ES-I3 (cell line): ENCODE data around the gene CTSD.

Source experiments
- H3K36me3 ChIP-seq: 2 replicates; pipeline ENCODE4 v1.6.1; 2013; ENCODE audit warnings: mild to moderate bottlenecking, low read length, control low read depth, moderate library complexity; ENCODE audit not compliant: insufficient read depth
- H3K4me1 ChIP-seq: 2 replicates; pipeline ENCODE4 v1.6.1; 2013; ENCODE audit warnings: mild to moderate bottlenecking, control low read depth, low read length; ENCODE audit not compliant: insufficient read depth
- H3K9ac ChIP-seq: 2 replicates; pipeline ENCODE4 v1.6.1; 2013; ENCODE audit warnings: low read depth, mild to moderate bottlenecking, low read length, moderate library complexity
- H3K9me3 ChIP-seq: 2 replicates; pipeline ENCODE4 v1.6.1; 2013; ENCODE audit warnings: mild to moderate bottlenecking, low read length, moderate library complexity; ENCODE audit not compliant: control insufficient read depth, insufficient read depth

The CTSD gene

DNA sequence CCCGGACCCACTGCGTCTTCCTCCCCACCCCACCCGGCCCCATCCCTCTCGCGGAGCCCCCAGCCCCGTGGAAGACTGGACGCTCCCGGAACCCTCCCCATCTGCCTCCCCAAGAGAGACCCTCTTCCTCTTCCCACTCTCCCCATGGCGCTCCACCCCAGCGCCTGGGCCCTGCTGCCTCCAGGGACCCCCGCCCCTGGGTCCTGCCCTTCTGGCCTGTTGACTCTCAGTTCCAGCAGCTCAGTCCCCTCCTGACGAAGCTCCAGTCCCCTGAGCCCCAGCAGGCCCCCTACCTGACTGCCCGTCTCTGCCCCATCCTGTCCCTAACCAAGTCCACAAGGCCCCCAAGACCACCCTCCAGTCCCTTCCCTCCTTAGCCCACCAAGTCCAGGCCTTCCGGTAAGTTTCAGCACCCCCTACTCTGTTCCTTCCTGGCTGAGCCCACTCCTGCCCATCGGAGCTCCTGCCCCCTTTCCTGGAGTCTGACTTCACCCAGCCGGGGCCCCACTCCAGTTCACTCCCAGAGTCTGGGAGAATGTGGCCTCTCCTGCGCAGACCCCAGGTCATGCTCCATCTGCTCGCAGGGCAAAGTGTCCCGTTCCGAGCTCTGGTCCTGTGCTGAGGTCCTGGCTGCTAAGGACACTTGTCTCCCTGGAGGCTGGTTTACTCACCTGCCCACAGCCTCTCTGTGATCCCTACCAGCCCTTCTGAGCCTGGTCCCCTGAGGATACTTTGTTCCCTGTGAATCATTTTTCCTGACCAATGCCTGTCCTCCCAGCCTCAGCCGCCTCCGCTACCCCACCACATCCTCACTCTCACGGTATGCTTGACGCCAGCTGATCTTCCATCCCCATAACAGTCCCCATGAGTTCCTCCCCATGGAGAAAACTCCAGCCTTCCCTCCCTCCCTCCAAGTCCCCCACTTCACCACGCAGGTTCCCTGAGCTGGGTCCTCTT lies 14.1 kb downstream of the CTSD start:
- Histone ChIP-seq H3K36me3 (no peaks in the 10 kb centered on the region), H3K9ac (peak overlapping the region; percentile 42; the same call in 1 of the 2 replicates), H3K4me1 (no peaks in the 10 kb centered on the region; the same call in 1 of the 2 replicates), H3K9me3 (no peaks in the 10 kb centered on the region)

DNA sequence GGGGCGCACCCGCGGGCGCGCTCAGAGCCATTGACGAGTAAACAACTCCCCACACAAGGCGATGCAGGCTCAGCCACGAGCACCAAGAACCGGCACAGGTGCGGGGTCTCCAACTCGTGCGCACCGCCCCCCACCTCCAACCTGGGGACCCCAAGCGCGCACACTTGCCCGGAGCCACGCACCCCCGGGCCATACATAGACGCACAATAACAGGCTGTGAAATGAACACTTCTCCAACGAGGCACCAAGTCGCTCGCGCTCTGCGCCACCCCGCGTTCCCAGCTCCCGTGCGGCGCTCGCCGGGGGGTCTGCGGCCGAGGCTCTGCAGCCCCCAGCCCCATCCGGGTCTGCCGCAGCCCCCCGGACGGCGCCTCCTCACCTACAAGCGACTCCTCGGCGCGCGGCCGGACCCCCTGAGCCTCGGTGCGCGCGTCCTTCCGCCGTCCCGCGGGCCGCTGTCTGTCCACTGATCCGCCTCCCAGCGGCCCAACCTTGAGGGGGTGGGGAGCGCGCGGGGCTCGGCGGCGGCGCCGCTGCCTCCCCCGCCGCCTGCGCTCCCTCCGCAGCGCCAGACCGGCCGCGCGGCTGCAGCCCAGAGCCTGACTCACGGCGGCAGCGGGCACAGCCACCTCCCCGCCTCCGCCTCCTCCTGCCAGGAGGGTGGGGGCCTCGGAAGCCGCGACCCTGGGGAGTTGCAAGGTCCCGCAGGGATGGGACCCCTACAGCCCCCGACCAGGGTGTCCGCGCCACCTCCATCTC lies 14.9 kb downstream of the CTSD start:
- Histone ChIP-seq H3K4me1 (no peaks in the 10 kb centered on the region; the same call in 1 of the 2 replicates), H3K36me3 (no peaks in the 10 kb centered on the region)

DNA sequence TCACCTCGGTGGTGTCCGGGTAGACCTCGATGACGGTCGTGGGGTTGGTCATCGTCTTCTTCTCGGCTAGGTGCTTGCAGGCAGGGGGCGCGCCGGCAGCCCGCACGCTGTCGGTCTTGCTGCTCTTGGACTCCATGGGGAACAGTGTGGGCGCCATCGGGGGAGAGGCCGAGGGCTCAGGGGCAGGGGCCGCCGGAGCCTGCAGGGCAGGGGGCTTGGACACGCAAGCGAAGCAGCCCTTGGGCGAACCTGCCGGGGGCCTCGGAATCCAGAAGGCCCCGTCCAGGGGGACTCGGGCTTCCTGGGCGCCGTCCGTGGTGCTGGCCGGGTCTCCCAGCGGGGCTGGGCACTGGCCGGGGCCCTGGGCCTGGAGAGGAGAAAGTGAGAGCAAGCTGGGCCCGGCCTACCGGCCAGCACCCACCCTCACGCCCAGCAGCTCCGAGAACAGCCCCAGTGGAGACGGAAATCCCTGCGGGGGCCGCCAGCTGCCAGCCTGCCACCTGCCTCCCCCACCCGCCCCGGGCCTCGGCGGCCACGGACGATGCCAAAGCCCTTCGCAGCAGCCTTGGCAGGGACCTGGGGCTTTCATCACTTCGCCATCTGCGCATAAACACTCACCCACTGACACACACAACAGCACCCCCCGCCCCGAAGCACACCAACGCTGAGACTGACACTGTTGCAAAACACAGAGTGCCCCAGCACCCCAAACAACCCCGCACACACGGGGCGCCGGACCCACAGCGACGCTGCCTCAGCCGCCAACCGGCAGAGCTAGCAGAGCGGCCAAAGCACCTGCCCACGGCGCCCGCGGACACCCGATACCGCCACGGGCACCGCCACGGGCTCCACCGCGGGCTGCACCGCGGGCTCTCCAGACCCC lies 15.7 kb downstream of the CTSD start:
- Histone ChIP-seq H3K4me1 (no peaks in the 10 kb centered on the region; the same call in 1 of the 2 replicates), H3K9me3 (no peaks in the 10 kb centered on the region), H3K9ac (peak overlapping the region; percentile 42; the same call in 1 of the 2 replicates), H3K36me3 (no peaks in the 10 kb centered on the region)

More for the DNA sequence above, 14.9 kb downstream of the CTSD start:
- H3K9ac ChIP-seq: peak overlapping the region; percentile 42; the same call in 1 of the 2 replicates
- no peaks in the 10 kb centered on the region for H3K9me3 ChIP-seq

DNA sequence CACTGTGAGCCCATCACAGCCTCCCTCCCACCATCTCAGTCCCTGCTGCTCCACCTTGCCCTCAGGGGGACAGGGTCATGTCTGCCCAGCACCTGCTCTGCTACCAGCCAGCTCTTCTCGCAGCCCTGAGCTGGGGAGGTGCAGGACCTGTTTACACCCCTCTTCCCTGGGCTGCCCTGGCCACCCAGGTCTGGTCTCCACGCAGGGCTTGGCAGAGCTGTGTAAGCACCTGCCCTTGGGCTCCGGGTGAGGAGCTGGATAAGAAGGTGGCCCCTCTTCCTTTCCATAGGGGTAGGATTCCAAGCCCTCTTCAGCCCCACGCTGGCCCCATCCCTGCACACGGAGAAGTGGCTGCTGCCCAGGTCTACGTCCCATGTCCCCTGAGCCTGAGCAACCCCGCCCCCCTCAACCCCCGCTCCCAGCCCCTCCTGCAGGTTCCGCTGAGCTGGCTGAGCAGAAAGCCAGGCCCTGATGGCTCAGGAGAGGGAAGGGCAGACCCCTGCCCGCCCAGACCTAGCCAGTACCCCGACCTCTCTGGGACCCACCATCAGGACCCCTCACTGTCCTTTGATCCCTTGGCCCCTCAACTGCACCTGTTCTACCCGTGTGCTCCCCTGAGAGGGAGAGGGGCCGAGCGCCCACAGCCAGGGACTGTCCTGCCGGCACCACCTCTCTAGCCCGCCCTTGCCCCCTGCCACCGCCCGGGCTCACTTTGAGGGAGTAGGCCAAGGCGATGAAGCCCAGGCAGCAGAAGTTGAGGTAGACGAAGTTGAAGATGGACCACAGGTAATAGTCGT lies 16.6 kb downstream of the CTSD start:
- Histone ChIP-seq H3K36me3 (no peaks in the 10 kb centered on the region), H3K4me1 (no peaks in the 10 kb centered on the region; the same call in 1 of the 2 replicates), H3K9me3 (no peaks in the 10 kb centered on the region), H3K9ac (no peak overlapping the region)

DNA sequence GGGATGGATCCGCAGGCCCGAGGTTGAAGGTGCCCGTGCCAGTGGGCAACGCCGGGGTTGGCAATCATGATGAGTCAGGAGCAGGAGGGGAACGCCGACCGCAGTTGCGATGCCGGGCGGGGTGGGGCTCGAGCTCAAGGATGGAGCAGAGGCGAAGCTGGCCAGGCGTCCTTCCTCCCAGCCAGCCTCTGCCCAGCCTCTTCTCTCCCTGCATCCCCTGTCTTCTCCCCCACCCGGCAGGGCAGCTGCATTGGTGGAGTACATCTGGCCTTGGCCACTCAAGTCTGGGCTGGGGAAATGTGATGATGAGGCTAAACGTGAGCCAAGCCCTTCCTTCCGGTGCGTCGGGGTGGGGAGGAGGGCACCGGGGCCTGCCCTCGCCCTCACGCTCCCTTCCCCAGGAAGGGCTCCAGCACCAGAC lies 17.2 kb downstream of the CTSD start:
- Histone ChIP-seq H3K9me3 (no peaks in the 10 kb centered on the region), H3K4me1 (no peaks in the 10 kb centered on the region; the same call in 1 of the 2 replicates), H3K36me3 (no peaks in the 10 kb centered on the region), H3K9ac (no peak overlapping the region)

DNA sequence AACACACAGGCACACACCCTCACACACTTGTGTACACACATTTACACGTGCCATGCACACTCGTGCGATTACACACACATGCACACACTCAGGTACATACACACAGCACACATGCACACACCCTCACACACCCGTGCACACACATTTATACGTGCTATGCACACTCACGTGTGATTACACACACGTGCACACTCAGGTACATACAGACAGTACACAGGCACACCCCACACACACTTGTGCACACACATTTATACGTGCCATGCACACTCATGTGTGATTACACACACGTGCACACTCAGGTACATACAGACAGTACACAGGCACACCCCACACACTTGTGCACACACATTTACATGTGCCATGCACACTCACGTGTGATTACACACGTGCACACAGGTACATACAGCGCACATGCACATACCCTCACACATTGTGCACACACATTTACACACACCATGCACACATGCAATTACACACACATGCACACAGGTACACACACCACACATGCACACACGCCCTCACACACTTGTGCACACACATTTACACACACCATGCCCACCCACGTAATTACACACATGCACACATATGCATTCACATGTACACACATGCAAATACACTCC lies 17.9 kb downstream of the CTSD start:
- Histone ChIP-seq H3K36me3 (no peaks in the 10 kb centered on the region), H3K9me3 (no peaks in the 10 kb centered on the region), H3K4me1 (no peaks in the 10 kb centered on the region; the same call in 1 of the 2 replicates), H3K9ac (no peak overlapping the region)

DNA sequence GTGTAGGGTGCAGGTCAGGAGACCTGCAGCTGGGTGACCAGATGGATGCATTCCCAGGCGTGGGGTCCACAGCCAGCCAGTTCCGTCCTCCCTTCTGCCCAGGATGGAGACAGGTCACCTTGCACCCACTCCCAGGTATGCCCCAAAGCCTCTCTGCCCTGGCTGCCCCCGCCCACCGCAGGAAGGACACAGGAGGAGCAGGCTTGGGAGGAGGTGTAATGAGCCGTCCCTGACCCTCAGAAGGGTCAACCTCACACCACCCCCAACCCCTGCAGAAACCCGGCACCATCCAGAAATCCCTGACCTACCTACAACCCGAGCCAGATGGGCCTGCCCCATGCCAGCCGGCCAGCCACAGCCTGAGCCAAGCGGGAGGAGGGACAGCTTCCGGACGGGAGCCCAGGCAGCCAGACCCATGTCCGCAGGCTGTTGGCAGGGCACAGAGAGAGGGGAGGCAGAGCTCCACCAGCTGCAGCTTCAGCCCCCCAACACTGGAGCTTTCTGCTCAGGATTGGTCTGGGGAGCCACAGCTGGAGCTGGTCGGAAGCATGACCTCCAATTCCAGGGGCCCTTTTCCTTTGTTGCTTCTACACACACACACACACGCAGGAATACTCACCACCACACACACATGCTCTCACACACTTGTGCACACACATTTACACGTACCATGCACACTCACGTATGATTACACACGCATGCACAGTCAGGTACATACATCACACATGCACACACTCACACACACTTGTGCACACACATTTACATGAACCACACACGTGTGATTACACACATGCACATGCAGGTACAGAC lies 18.6 kb downstream of the CTSD start:
- Histone ChIP-seq H3K9ac (no peak overlapping the region), H3K9me3 (no peaks in the 10 kb centered on the region), H3K36me3 (no peaks in the 10 kb centered on the region), H3K4me1 (no peaks in the 10 kb centered on the region; the same call in 1 of the 2 replicates)

DNA sequence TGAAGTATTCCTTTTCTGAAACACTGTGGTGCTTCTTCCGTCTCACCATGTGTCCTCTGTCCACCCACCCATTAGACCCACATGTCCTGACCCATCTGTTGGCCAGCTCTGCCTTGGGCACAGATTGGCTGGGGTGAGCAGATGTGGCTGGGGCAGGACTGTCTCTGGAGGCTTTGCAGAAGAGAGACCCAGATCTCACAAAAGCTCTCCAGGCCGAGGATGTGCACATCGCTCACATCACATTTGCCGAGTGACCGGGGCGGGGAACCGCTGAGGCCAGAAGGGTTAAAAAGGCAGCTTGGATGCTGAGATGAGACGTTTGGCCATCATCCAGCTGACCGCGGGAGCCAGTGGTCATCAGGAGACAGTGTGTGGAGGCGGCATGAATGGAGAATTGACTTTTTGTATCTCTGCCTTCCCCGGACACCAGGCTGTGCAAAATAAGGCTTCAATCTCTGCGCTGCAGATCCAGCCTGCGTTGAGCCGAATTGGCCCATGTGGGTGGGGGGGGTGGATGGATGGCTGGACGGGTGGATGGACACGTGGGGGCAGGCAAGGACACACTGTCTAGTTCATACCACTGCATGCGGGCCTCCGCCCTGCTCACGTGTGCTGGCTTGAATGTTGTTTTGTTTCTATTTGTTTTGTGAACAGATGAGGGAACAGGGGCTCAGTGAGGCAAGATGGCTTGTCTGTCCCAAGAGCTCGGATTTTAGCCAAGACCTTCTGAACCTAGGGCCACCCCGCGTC lies 19.4 kb downstream of the CTSD start:
- Histone ChIP-seq H3K9me3 (no peaks in the 10 kb centered on the region), H3K9ac (no peak overlapping the region), H3K36me3 (no peaks in the 10 kb centered on the region), H3K4me1 (no peaks in the 10 kb centered on the region)

DNA sequence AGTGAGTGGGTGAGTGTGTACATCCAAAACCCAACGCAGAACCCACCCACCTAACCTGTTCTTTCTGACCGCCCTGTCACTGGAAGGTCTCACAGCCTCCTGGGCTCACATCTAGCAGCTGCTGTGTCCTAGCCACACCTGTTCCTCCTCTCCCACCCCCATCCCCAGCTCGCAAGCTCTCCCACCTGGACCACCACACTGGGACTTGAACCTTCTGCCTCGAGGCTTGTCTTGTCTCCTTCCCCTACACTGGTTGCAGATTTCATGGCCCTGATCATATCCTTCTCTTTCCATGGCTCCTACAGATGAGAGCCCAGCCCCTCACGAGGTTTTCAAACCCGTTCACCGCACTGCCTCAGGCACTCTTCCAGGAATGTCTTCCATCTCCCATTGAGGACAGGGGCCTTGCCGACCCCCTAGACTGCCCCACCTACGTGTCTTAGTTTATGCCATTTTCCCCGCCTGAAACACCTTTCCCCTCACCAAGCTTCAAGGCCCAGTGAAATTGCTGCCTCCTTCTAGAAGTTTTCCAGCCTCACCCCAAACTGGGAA lies 20.1 kb downstream of the CTSD start:
- no peaks in the 10 kb centered on the region for H3K36me3 ChIP-seq
- no peak overlapping the region for H3K9ac ChIP-seq
- no peaks in the 10 kb centered on the region for H3K9me3 ChIP-seq
- H3K4me1 ChIP-seq: no peaks in the 10 kb centered on the region

DNA sequence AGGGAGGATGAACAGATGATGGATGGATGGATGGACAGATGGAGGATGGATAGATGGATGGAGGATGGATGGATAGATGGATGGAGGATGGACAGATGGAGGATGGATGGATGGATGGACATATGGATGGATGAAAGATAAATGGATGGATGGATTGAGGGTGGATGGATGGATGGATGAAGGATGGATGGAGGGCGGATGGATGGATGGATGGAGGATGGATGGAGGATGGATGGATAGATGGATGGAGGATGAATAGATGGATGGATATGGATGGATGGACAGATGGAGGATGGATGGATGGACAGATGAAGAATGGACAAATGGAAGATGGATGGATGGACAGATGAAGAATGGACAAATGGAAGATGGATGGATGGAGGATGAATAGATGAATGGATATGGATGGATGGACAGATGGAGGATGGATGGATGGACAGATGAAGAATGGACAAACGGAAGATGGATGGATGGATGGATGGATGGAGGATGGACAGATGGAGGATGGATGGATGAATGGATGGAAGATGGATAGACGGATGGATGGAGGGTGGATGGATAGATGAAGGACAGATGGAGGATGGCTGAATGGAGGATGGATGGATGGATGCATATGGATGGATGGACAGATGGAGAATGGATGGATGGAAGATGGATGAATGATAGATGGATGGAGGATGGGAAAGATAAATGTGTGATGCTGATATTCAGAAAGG lies 20.7 kb downstream of the CTSD start:
- H3K9me3 ChIP-seq: no peaks in the 10 kb centered on the region
- H3K36me3 ChIP-seq: no peaks in the 10 kb centered on the region
- H3K4me1 ChIP-seq: no peaks in the 10 kb centered on the region
- no peak overlapping the region for H3K9ac ChIP-seq

DNA sequence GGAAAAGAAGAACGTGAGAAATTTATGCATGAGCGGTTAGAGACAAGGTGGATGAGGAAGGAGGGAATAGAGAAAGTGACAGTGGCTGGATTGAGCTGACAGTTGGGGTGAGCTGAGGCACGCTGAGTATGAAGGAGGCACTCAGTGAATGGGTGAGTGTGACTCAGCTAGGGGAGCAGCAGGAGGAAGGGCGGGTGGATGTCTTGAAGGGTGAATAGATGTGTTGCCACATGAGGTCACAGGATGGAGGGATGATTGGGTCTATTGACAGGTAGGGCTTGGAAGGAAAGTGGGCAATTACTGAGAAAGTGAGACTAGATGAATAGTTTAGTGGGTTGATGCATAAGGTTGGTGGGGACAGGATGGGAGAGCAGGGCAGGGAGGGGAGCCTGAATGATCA lies 21.4 kb downstream of the CTSD start:
- H3K9me3 ChIP-seq: no peaks in the 10 kb centered on the region
- H3K36me3 ChIP-seq: no peaks in the 10 kb centered on the region
- H3K4me1 ChIP-seq: no peaks in the 10 kb centered on the region
- H3K9ac ChIP-seq: no peak overlapping the region
